Stimulated activated CD8-positive, alpha-beta memory T cell treated with anti-CD3 and anti-CD28 coated beads, Interleukin-12 subunit alpha, Interleukin-12 subunit beta, amount 100 ng/mL, for 4 hours (primary cell): Measurements from ENCODE around the gene HOXA1.

ENCODE experiments used
- DNase-seq: peaks from one replicate; pipeline ENCODE4 v3.0.0-alpha.2; 2020; ENCODE audit warnings: low read depth

Gene HOXA1

DNA sequence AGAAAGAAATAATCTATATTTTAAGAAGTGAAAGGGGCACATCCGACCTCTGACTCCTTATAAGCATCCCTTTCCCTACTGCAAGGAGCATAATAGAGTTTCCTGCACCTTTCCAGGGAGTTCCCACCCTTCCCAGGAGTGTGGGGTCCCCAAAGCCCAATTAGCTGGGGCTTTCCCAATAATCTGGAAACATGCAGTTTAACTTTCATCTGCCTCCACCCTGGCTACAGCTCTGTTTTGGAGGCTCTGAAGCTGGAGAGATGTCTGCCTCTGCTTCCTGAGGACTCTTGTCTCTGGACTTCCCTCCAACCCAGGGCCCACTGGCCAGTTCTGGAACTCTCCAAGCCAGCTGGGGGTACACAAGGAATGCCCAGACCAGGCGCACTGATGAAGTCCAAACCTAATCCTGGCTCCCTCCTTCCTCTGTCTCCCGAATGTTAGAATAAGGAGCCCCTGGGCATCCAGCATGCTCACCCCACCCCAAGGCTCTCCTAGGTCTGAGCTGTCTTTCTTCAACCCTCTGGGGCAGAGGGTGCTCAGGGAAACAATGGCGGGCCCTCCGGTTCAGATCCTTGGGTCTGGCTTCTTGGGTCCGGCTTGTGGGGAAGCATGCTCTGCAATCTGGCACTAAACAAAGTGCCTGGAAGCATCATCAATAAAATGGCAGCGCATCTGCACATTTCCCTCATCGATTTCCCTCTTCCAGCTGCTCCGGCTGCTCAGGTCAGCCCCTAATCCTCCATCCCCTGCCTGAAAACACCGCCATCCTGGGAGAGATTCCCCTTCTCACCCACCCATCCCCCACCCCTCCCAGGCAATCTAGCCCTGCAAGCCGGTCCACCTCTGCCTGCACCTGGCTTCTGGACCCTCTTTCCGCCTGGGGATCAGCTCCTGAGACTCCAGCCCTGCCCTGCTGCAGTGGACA, 21.4 kb upstream of the HOXA1 start:
- DNase-seq = no peak

DNA sequence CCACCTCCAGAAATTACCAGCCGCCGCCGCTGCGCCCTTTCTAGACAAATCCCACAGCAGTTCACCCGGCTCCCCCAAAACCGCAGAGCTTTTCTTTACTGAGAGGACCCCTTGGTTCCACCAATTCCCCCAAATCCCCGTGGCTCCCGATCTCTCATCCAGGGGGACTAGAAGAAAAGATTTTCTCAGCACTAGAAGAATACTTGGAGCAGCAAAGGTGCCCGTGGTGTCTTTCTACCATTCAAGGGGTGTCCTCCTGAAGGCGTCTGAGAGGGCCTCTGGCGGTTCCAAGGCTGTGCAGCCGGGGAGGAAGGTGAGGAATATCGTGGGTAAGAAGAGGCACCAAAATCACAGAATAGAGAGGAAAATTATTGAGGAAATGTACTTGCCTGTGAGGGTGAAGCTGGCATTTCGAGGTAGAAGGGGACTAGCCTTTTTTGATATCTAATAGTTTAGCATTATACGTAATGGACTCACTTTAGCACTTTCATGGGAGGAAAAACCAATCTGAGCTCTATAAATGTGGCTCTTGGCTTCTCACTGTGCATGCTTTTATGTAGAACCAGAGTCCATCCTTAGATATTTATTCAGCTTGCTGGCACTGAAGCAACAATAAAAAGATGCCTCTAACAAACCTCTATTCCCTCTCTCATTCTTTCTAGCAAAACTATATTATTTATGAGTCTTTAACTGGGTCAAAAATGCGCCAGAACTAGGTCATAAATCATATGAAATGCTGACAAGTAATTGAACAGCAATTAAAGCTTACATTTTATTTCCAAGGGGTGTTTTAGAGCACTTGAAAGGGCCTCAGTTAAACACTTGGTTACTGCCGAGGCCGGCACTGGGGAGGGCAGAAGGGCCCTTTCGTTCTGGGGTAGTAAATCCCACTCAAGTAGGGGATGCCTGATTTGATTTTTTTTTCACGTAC, 20.5 kb upstream of the HOXA1 start:
- DNase-seq = no peak

DNA sequence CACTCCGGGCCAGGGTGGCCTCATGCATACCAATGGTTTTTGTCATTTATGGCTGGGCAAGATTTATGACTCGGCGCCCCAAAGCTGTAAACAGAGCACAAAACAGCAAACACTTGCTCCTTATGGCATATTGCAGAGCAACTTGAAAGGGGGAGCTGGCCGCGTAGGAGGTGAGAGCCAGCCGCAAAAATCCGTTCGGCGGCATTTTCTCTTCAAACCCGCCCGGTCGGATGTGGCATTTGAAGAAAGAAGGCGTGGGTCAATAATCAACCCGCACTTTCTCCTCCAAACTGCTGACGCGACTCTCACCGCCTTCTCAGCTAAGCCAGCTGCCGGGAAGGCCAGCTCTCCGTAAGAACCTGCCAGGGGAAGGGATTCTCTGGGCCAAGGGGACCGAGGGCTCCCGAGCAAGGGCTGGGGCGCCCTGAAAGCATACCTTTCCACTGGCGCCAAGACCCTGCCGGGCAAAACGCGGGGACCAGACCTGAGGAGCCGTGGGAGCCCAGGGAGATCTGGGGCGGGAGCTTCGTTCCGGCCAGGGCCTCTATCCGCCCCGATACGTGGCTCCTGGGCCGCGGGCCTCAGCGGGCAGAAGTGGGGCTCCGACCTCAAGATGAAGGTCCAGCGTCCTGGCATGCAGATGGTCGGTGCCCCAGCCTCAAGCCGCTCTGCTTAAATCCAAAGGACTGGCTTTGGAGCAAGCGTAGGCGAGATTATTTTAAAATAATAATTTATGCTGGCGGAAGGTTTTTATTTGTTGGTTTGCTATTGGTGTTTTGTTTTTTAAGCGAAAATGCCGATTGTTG, 19.6 kb upstream of the HOXA1 start:
- no peak for DNase-seq

DNA sequence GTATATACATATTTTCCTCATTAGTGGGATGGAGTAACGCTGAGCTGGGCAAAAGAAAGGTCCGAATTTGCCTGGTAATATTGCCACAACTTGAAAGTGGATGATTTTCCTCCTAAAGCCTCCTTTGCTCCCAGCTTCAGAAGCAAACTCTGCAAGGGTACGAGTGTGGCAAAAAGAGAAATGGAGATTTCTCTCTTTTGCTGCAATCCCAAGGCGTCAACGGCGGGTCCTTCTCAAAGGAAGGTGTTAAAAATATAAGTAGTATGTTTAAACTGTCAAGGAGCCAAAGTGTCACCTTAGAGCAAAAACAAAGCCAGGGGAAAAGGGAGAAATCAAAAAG, 19.1 kb upstream of the HOXA1 start:
- no peak for DNase-seq

DNA sequence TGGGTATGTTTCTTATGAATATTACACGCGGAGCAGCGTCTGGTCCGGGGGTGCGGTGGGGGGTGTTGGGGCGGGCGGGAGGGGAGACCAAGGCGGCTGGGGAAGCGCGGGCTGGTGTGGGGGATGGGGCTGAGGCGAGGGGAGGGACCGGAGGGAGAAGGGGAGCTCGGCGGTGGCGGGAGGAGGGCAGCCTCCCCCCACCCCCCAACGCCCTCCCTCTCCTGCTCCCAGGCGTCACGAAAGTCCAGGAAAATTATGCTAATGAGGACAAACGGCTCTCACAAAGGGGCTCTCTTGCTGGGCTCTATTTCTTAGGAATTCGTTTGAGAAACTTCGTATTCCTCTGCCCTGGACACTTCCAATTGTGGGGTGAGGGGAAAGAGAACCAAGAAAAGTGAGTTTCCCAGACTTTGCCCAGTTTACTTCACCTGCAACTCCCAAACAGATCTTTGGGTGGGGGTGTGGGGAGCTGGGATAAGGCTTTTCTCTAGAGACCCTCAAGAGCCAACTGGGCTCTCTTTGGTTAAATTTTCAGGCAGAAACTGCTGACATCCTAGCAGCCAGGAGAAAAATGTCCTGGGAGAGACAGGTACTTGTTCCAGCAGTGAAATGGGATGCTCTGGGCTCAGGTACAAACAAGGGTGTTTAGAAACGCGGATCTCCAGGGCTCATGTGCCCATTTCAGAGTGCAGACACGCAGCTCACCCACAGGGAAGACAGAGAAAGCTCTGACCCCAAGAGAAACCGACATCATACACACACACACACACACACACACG, 18.4 kb upstream of the HOXA1 start:
- DNase-seq = no peak

DNA sequence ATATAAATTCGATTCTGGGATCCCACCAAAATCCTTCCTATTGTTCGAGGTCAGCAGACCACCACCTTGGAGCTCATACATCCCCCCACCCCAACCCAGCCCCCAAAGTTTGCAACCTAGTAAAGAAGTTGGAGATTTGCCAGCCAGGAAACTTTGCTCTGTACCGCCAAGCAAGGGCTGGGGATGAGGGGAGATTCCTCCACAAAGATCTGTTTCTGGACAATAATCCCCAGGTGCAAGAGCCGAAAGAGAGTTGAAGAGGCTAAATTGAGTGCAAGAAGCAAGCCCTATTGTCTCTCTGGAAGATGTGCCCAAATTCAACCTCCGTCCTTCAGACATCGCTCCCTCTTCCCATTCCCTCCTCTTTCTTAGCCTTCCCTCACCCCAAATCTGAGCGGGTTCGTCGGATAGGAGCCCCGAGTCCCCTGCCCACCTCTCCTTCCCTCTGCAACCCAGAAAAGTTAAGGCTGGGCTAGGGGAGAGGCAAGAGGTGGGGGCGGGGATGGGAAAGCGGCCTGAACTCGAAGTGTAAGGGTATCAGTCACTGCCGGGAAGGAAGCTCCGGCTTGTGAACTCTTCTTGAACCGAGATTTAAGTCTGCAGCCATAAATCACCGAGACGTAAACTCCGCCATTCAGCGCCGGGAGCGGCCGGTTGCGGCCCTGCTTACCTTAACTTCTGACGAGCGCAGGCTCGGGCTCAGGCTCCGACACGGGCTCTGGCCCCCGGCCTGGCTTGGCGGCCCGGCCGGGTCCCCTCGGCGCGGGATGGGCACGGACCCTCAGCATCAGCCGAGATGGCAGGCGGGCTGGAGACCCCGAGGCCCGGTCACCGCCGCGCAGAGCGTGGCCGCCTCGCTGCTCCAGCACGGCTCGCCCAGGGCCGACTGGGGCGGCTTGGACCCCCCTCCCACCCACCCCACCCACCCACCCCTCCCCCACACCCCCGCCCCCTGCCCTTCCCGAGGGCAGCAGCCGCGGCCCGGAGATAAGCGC, 17.5 kb upstream of the HOXA1 start:
- no peak for DNase-seq

DNA sequence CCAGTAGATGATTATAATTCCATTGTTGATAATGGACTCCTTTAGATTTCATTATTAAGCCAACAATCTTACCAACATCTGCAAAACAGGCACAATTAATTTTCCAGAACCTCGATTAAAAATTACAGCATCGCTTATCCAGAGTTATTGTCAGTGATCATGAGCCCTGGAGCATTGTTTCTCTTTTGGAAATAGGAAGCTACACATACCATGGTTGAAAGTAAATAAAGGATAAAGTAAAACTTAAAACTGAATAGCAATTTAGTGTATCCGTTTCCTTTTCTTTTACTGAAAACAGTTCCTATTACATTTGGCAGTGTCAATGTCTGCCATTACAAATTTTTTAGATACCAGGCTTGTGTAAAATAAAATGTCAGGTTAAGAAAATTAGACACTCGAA, 16.6 kb upstream of the HOXA1 start:
- no peak for DNase-seq

DNA sequence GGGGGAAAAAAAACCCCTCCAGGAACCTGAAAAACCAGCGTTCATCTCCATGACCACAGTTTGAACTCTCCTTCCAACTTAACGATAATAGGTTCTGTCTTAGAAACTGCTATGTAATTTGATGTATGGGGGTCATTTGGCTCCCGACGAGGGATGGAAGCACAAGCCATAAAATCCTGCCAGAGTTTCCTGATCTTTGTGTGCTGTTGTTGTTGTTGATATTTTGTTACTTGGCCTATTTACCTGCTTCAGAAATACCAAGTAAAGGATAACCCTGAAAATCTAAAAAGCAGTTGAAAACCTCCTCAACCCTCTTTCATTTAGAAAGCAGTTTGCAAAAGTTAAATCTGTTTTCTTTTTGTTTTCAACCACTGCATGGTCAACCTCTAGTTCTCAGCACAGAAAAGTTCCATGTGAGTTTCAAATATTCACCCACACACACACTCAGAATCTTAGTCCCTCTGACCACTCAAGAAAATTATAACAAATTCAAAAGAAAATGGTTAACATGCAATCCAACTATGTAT, 16.0 kb upstream of the HOXA1 start:
- DNase-seq = no peak

DNA sequence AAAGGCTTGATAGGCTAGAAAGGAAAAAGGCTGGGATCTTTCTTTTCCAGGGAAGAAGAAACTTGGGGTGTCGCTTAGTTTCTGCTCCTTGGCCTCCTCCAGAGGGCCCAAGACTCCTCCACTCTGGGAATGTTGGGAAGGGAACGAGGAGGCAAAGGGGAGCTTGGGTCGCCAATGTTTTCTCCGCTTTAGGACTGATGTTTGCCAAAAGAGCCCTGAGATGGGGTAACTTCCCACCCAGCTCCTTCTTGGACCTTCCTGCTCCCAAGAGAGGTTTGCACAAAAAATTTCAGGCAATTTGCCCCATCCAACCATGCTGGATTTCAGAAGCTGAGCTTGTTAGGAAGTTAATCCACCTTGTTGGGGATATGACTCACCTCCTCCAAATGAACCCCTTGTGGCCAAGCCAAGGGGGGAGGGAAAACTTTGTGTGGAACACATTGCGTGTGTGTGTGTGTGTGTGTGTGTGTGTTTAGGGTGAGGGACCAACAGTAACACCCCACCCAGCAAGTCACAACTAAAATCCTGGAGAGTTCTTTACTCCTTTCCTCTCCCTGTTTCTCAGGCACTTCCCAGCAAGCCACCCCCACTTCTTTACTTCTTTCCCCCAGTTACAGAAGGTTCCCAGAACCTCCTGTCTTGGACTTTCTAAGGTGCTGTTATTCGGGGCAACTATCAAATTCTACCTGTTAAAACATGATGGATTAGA, 15.4 kb upstream of the HOXA1 start:
- no peak for DNase-seq

DNA sequence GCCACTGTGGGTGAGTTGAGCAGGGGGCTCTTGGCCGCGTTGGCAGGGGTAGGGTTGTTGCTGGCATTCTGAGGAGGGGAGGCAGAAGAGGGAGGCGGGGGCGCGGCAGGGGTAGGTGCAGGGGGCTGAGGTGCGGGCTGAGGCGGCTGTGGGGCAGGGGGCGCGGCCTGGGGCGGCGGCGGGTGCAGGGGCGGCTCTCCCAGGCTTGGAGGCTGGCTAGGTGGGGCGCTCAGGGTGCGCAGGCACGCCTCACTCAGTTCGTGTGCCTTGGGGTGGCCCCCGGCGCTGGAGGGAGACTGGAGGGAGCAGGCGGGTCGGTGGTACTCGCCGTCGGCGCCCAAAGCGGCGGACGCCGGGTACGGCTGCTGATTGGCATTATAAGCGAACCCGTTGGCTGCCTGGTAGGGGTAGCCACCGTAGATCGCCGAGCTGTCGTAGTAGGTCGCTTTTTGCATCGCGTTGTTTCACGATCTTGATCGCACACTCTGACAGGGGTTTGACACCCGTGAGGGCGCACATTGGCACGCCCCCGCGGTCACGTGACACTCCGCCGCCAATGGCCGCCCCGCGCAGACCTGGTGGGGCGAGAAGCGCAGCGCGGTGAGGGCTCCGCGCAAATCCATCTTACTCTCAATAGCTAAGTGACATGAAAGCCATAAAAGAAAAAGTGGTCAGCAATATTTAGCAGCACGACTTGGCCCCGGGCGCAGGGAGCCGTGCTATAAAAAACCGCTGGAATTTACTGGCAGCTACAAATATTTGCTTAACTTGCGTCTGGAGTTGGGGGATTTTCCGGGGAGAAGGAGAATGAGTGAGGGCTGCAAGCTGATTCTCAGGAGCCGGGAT, 14.6 kb upstream of the HOXA1 start:
- no peak for DNase-seq

DNA sequence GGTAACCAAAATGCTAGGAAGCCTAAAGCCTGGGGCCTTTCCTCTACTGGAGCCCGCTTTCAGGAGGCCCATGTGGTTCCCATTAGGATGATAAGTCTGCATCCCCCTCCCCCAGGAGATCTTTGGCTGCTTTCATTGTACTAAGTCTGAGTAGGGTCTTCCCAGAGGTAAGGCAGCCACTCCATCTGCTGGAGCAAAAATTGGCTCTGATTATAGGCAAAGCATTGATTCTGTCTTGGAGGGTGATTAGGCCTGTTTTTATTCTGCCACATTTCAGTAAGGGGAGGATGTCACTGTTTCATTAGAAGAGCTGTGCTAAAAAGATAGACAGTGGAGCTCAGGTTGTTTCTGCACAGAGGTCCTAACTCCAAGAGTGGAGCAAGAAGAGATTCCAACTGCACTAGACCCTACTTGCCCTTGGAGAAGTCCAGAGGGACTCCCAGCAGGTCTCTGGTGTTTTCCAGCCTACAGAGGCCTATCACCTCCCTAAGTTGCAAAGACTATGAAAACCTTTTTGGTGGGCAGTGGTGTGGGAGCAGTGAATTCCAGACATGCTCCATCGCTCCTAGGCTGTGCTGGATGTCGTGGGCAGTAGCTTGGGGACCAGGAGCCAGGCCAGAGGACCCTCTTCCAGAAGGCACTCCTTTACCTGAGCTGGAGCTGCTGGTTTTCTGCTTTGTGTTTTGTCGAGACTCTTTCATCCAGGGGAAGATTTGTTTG, 13.8 kb upstream of the HOXA1 start:
- DNase-seq = no peak

DNA sequence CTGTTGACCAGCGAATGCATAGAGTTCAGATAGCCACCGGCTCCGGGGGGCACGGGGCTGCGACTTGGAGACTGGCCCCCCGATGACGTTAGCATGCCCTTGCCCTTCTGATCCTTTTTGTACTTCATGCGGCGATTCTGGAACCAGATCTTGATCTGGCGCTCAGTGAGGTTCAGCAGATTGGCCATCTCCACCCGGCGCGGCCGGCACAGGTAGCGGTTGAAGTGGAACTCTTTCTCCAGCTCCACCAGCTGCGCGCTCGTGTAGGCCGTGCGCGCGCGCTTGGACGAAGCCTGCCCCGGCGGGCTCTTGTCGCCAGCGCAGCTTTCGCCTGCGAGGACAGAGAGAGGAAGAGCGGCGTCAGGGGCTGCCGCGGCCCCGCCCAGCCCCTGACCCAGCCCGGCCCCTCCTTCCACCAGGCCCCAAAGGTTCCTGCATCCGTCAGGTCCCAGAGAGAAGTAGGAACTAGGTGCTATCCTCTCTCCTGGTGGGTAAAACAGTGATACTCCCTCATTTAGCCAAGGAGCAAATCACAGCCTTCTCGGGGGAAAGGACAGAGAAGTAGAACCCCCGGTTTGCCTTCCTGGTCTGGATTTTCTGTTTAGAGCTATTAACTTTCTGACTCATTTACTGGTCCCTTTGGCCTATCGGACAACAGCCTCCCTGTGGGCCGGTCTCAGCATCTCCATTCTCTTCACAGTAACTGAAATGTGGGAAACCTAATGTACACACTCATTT, 12.8 kb upstream of the HOXA1 start:
- no peak for DNase-seq

DNA sequence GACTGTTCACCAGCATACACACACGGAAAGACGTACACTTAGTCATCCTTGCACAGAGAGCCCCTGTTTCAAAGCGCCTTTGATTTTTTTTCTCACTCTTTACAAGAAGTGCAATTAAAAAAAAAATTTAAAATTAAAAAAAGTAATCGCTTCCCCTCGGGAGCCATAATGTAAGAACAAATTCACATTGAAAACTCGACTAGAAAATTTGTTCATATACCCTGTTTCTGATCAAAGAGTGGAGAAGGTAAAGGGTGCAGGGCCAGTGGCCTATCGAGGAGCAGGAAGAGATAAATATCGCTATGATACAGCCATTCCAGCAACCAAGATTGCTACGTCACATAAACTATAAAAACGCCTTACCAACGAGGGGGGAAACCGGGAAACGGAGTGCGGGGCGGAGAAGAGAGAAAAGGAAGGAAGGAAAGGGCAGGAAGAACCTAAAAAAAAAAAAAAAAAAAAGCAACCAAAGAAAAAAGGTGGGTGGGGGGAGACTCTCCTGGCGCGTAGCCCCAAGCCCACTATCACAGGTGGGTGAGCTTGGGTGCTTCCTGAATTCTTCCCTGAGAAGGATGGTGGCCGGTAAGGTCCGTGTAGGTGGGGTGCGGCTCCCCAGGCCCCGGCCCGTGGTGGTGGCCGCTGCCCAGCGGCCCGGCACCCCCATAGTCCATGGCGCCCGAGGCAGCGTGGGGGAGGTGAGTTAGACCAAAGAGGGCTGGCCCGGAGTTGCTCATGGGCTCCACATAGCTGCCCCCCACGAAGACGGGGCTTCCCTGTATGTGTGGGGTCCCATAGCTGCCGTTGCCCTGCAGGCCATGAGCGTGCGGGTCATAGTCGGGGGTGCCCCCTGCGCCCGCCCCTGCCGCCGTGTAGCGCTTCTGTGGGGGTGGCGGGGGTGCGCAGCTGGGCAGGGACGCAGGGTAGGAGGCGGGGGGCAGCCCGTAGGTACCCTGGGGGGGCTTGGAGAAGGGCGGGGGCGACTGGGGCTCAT, 11.9 kb upstream of the HOXA1 start:
- no peak for DNase-seq

DNA sequence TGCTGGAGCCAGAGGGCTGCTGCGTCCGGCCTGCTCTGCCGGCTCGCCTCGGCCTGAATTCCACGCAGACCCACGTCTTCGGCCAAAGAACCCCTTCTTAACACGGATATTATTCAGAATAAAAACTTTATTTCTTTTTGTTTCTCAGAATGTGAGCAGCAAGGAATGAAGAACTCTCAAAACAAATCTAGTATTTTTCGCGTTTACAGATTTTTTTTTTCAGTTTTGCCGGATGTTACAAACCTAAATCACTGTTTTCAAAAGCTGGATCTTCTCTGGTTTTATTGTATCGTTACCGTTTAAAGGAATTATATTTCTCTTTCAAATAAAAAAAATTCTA, 11.1 kb upstream of the HOXA1 start:
- no peak for DNase-seq

DNA sequence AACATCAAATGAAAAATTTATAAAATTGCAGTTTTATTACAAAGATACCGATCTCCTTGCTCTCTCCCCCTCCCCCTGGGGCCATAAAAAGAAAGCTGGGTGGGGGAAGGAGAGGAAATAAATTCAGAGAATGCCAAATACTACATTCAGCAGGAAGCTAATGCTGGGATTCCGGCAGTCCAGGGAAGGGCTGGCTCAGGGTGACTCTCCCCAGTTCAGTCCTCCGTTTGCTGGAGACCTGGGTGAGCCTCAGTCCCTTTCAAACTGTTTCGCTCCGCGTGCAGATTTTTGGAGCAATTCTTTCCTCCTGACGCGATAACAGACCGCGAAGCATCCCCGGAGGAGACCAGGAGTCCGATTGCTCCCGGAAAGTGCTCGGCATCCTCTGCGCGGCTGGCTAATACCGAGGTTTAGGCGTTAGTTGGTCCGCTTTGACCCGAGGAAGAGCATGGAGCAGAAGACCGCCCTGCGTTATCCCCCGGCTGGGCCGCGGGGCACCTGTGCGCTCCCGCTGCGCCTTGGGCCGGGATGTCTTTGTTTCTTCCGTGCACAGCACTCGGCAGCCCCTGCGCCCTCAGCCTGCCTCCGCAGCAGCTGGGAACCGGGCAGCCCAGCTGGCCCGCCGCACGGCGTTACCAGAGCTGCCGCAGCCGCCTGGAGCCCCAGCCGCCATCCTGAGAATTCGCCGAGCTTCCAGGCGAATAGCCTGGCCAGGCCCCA, 10.5 kb upstream of the HOXA1 start:
- no peak for DNase-seq
